Liver (tissue), 9 donors: ENCODE results near the gene KIF12. TPM values are rescaled to one million over a fixed set of nuclear protein-coding genes. Genes with fewer than 3 reads are reported as not detected.

ENCODE experiments used
- DNase-seq: peaks from one replicate; pipeline ENCODE4 v3.0.0-alpha.2; 2017; ENCODE audit warnings: low spot score
- H3K27ac ChIP-seq, 2 donors: one replicate each; pipeline ENCODE4 v1.7.0; 2013; ENCODE audit warnings: inconsistent platforms in 2 of 2, low read length in 2 of 2, control low read depth in 1 of 2, low read depth in 1 of 2, mild to moderate bottlenecking in 1 of 2
- H3K27me3 ChIP-seq, 4 donors: one replicate each; pipeline versions ENCODE4 v1.6.1 to v1.7.0; 2013; ENCODE audit warnings: low read length in 3 of 4, inconsistent platforms in 1 of 4, mild to moderate bottlenecking in 1 of 4, moderate library complexity in 1 of 4; ENCODE audit not compliant: control insufficient read depth in 4 of 4, insufficient read depth in 4 of 4
- H3K36me3 ChIP-seq, 4 donors: one replicate each; pipeline versions ENCODE4 v1.6.1 to v1.7.0; 2013; ENCODE audit warnings: low read length in 3 of 4, mild to moderate bottlenecking in 3 of 4, low read depth in 1 of 4, moderate library complexity in 1 of 4; ENCODE audit not compliant: control insufficient read depth in 4 of 4, insufficient read depth in 3 of 4
- H3K4me1 ChIP-seq, 4 donors: one replicate each; pipeline versions ENCODE4 v1.6.1 to v1.7.0; 2013; ENCODE audit warnings: low read length in 3 of 4, mild to moderate bottlenecking in 3 of 4, moderate library complexity in 1 of 4; ENCODE audit not compliant: control insufficient read depth in 4 of 4, insufficient read depth in 4 of 4
- H3K4me3 ChIP-seq, 3 donors: one replicate each; pipeline versions ENCODE4 v1.6.1 to v1.7.0; 2013; ENCODE audit warnings: low read length in 3 of 3, control low read depth in 1 of 3, low read depth in 1 of 3, mild to moderate bottlenecking in 1 of 3
- H3K9ac ChIP-seq, 2 donors: one replicate each; pipeline ENCODE4 v1.7.0; 2013; ENCODE audit warnings: low read length in 2 of 2, mild to moderate bottlenecking in 2 of 2, moderate library complexity in 2 of 2, control low read depth in 1 of 2, low read depth in 1 of 2
- H3K9me3 ChIP-seq, 4 donors: one replicate each; pipeline versions ENCODE4 v1.6.1 to v1.7.0; 2013; ENCODE audit warnings: low read length in 3 of 4; ENCODE audit not compliant: control insufficient read depth in 4 of 4
- EGR1 ChIP-seq, 2 donors: IDR thresholded peaks; 2 replicates each; pipeline ENCODE4 v1.6.1; 2016 to 2018; ENCODE audit warnings: antibody characterized with exemption in 2 of 2, low read depth in 2 of 2
- FOXA1 ChIP-seq: IDR thresholded peaks from 2 replicates; pipeline ENCODE4 v1.6.1; 2016; ENCODE audit warnings: antibody characterized with exemption
- FOXA2 ChIP-seq: IDR thresholded peaks from 2 replicates; pipeline ENCODE4 v1.6.1; 2016; ENCODE audit warnings: antibody characterized with exemption
- HNF4A ChIP-seq, 2 donors: conservative IDR thresholded peaks; 2 replicates each; pipeline ENCODE4 v1.6.1; 2016; ENCODE audit warnings: antibody characterized with exemption in 2 of 2, mild to moderate bottlenecking in 2 of 2
- HNF4G ChIP-seq: IDR thresholded peaks from 2 replicates; pipeline ENCODE4 v1.6.1; 2016; ENCODE audit warnings: antibody characterized with exemption
- JUND ChIP-seq, 2 donors: IDR thresholded peaks; 2 replicates each; pipeline ENCODE4 v1.6.1; 2016; ENCODE audit warnings: antibody characterized with exemption in 2 of 2
- NR2F2 ChIP-seq: IDR thresholded peaks from 2 replicates; pipeline ENCODE4 v1.6.1; 2016; ENCODE audit warnings: antibody characterized with exemption
- RXRA ChIP-seq, 2 donors: IDR thresholded peaks; 2 replicates each; pipeline ENCODE4 v1.6.1; 2017 to 2018; ENCODE audit warnings: antibody characterized with exemption in 2 of 2, mild to moderate bottlenecking in 1 of 2
- SP1 ChIP-seq: IDR thresholded peaks from 2 replicates; pipeline ENCODE4 v1.6.1; 2018; ENCODE audit warnings: antibody characterized with exemption, mild to moderate bottlenecking
- TAF1 ChIP-seq: conservative IDR thresholded peaks from 2 replicates; pipeline ENCODE4 v1.6.1; 2016; ENCODE audit warnings: antibody characterized with exemption, mild to moderate bottlenecking
- WGBS: extraction: QIAGEN DNeasy Blood & Tissue Kit; methylation state at CpG from one replicate; pipeline ENCODE4 v1.1.7; 2013; 5-methylcytosine and 5-hydroxymethylcytosine counted together
- polyA plus RNA-seq, 2 donors: library from polyadenylated mRNA; stranded (reverse) in 1 of 2; unstranded in 1 of 2; fragments of 200-250 nt in 1 of 2; fragments of >200 nt in 1 of 2; fragmentation: Nextera tagmentation in 1 of 2; extraction: Ambion mirVana in 1 of 2; gene quantifications; one replicate each; pipeline versions ENCODE4 v1.2.1 to v1.2.3, GENCODE V29; 2013 to 2015
- total RNA-seq, 2 donors: library from RNA; depleted of rRNA; stranded (reverse); fragments of >200 nt; gene quantifications; one replicate each; pipeline ENCODE4 v1.2.3, GENCODE V29; 2014
- TF ChIP-seq, protein P1 (sequence below): IDR thresholded peaks from 2 replicates; pipeline ENCODE4 v1.6.1; 2016; ENCODE audit warnings: antibody characterized with exemption
- TF ChIP-seq, protein P2 (sequence below): IDR thresholded peaks from 2 replicates; pipeline ENCODE4 v1.6.1; 2016; ENCODE audit warnings: antibody characterized with exemption, mild to moderate bottlenecking
- TF ChIP-seq, protein P3 (sequence below): IDR thresholded peaks from 2 replicates; pipeline ENCODE4 v1.6.1; 2016; ENCODE audit warnings: antibody characterized with exemption
- donor health status: healthy.
- donor health status: healthy.
- donor health status: healthy.
- donor health status: healthy.
- donor health status: healthy.

The KIF12 gene
- total and polyA plus RNA-seq, 4 donors: 2.9 to 11.8 (median 7.7) TPM

DNA sequence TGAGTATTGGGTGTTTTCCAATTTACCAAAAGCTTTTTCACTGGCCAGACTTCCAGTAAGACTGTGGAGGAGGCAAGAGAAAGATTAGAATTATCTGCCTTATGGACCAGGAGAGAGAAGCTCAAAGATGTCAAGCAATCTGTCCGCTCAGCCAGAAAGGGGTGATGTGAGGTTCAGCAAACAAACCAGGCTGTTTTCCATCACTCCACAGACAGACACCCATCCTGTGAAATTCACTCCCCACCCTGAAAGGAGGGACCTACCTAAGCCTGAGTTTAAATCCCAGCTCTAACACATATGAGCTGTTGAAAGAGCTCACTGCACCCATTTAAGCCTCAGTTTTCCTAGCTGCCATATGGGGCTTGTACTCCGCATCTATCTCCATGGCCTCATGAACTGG, 41.3 kb upstream of the KIF12 start:
- no peak for TF ChIP-seq JUND (IDR thresholded peaks at IDR 0.05)
- no peak for TF ChIP-seq NR2F2
- no peak for TF ChIP-seq FOXA2
- TF ChIP-seq HNF4G: no peak
- TF ChIP-seq, protein P1, sequence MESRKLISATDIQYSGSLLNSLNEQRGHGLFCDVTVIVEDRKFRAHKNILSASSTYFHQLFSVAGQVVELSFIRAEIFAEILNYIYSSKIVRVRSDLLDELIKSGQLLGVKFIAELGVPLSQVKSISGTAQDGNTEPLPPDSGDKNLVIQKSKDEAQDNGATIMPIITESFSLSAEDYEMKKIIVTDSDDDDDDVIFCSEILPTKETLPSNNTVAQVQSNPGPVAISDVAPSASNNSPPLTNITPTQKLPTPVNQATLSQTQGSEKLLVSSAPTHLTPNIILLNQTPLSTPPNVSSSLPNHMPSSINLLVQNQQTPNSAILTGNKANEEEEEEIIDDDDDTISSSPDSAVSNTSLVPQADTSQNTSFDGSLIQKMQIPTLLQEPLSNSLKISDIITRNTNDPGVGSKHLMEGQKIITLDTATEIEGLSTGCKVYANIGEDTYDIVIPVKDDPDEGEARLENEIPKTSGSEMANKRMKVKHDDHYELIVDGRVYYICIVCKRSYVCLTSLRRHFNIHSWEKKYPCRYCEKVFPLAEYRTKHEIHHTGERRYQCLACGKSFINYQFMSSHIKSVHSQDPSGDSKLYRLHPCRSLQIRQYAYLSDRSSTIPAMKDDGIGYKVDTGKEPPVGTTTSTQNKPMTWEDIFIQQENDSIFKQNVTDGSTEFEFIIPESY: no peak
- no peak for TF ChIP-seq HNF4A (conservative IDR thresholded peaks at IDR 0.05)
- TF ChIP-seq, protein P2, sequence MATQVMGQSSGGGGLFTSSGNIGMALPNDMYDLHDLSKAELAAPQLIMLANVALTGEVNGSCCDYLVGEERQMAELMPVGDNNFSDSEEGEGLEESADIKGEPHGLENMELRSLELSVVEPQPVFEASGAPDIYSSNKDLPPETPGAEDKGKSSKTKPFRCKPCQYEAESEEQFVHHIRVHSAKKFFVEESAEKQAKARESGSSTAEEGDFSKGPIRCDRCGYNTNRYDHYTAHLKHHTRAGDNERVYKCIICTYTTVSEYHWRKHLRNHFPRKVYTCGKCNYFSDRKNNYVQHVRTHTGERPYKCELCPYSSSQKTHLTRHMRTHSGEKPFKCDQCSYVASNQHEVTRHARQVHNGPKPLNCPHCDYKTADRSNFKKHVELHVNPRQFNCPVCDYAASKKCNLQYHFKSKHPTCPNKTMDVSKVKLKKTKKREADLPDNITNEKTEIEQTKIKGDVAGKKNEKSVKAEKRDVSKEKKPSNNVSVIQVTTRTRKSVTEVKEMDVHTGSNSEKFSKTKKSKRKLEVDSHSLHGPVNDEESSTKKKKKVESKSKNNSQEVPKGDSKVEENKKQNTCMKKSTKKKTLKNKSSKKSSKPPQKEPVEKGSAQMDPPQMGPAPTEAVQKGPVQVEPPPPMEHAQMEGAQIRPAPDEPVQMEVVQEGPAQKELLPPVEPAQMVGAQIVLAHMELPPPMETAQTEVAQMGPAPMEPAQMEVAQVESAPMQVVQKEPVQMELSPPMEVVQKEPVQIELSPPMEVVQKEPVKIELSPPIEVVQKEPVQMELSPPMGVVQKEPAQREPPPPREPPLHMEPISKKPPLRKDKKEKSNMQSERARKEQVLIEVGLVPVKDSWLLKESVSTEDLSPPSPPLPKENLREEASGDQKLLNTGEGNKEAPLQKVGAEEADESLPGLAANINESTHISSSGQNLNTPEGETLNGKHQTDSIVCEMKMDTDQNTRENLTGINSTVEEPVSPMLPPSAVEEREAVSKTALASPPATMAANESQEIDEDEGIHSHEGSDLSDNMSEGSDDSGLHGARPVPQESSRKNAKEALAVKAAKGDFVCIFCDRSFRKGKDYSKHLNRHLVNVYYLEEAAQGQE: no peak
- TF ChIP-seq, protein P3, sequence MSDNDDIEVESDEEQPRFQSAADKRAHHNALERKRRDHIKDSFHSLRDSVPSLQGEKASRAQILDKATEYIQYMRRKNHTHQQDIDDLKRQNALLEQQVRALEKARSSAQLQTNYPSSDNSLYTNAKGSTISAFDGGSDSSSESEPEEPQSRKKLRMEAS: no peak
- H3K9ac ChIP-seq: no peak overlapping the region
- DNase-seq: no peak
- no peaks in the 10 kb centered on the region for H3K9me3 ChIP-seq
- WGBS: over 99% methylated on average over 2 of the region's 2 CpGs
- H3K4me1 ChIP-seq: peaks cover 2 to 12% (median 7%) of the 10 kb centered on the region in 4 donors
- no peaks in the 10 kb centered on the region for H3K27me3 ChIP-seq
- no peak overlapping the region for H3K4me3 ChIP-seq
- no peak overlapping the region for H3K27ac ChIP-seq
- no peaks in the 10 kb centered on the region for H3K36me3 ChIP-seq

DNA sequence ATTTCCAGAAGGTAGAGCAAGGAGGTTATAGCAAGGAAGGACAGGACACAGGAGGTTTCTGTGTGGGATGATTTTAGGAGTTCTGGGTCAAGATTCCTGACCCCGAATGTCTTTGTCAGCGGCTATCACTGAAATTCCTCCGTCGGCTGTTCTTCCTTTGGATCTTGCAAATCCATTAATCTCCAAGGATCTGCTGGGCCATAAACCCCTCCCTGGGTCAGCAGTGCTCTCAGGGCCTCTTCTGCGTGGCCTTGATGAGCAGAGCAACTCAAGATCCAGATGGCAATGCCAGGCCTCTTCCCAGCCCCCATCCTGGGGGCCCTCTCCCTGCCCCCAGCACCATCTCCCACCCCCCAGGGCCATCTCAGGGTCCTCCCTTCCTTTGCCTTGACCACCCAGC, 40.0 kb upstream of the KIF12 start:
- no peak for TF ChIP-seq HNF4A (conservative IDR thresholded peaks at IDR 0.05)
- no peak for TF ChIP-seq SP1
- TF ChIP-seq RXRA (IDR thresholded peaks at IDR 0.05): no peak
- no peak for TF ChIP-seq TAF1
- TF ChIP-seq FOXA1: no peak
- no peak for TF ChIP-seq EGR1 (IDR thresholded peaks at IDR 0.05; ENCODE audit: low read depth in 2 of 2)
- TF ChIP-seq, protein P1: no peak
- no peak overlapping the region for H3K27ac ChIP-seq
- H3K36me3 ChIP-seq: no peaks in the 10 kb centered on the region

More for the DNA sequence above, 40.0 kb upstream of the KIF12 start:
- Histone ChIP-seq H3K27me3 (no peaks in the 10 kb centered on the region), H3K9me3 (no peaks in the 10 kb centered on the region), H3K4me1 (peaks cover 2 to 12% (median 7%) of the 10 kb centered on the region in 4 donors), H3K4me3 (no peak overlapping the region), H3K9ac (no peak overlapping the region)
- 91% methylated on average over 5 of the region's 5 CpGs for WGBS
- no peak for DNase-seq
